ENCODE results near the gene SUSD4.

Gene SUSD4

GRCh38 chr1:223264983-223265908, 98.7 kb downstream of the SUSD4 start:
- Histone ChIP-seq H3K27me3 (ENCODE audit: control insufficient read depth in 3 of 3, insufficient read depth in 3 of 3, low read depth in 1 of 3, low read length in 3 of 3) (no peaks in the 10 kb centered on the region), H2BK5ac (ENCODE audit: low read length) (no peak overlapping the region), H3K18ac (ENCODE audit: low read length) (no peak overlapping the region), H3K27ac (replicated peaks; ENCODE audit: low read length) (no peak overlapping the region), H2BK15ac (ENCODE audit: low read length) (no peak overlapping the region), H3K9me3 (replicated peaks in 1 of 2; ENCODE audit: control insufficient read depth in 2 of 2, insufficient read depth in 1 of 2, low read depth in 1 of 2, low read length in 2 of 2) (no peaks in the 10 kb centered on the region), H4K91ac (ENCODE audit: low read depth, low read length, poor library complexity) (no peak overlapping the region), H3K23ac (ENCODE audit: low read depth, low read length, poor library complexity) (no peak overlapping the region), H3K14ac (ENCODE audit: low read length) (no peak overlapping the region), H4K8ac (ENCODE audit: low read depth, low read length) (no peak overlapping the region), H3K4ac (ENCODE audit: low read length) (no peak overlapping the region), H2BK12ac (ENCODE audit: low read length) (no peak overlapping the region), H3K36me3 (replicated peaks in 1 of 2; ENCODE audit: control insufficient read depth in 2 of 2, insufficient read depth in 2 of 2, low read length in 2 of 2) (no peaks in the 10 kb centered on the region), H3K79me1 (ENCODE audit: low read depth, low read length) (no peaks in the 10 kb centered on the region), H3K9ac (ENCODE audit: low read depth, low read length, poor library complexity) (peak overlapping the region; percentile 71), H3K4me3 (ENCODE audit: low read length in 2 of 2) (no peak overlapping the region), H3K4me2 (ENCODE audit: insufficient read depth, low read length, poor library complexity, severe bottlenecking) (no peak overlapping the region), H3K4me1 (ENCODE audit: control insufficient read depth in 2 of 2, insufficient read depth in 1 of 2, low read depth in 1 of 2, low read length in 2 of 2) (peaks cover 0 to 7% of the 10 kb centered on the region in 2 donors), H2AK5ac (ENCODE audit: low read depth, low read length) (no peak overlapping the region), H2AFZ (ENCODE audit: low read length) (no peak overlapping the region), H2BK120ac (ENCODE audit: low read depth, low read length) (no peak overlapping the region)
- WGBS, 2 donors (ENCODE audit: extremely low coverage in 2 of 2, insufficient read length in 2 of 2, insufficient replicate concordance in 1 of 2): no CpG with 5 or more reads among the region's 10 CpGs
- no peak for DNase-seq (ENCODE audit: low spot score)

- no peak overlapping the region for H2BK5ac ChIP-seq (ENCODE audit: low read length)
- no peak overlapping the region for H3K9ac ChIP-seq (ENCODE audit: low read depth, low read length, poor library complexity)
- no peak for DNase-seq (ENCODE audit: low spot score)
- H3K27ac ChIP-seq (replicated peaks; ENCODE audit: low read length): no peak overlapping the region
- no peak overlapping the region for H2BK120ac ChIP-seq (ENCODE audit: low read depth, low read length)
- peaks cover 0 to 7% of the 10 kb centered on the region in 2 donors for H3K4me1 ChIP-seq (ENCODE audit: control insufficient read depth in 2 of 2, insufficient read depth in 1 of 2, low read depth in 1 of 2, low read length in 2 of 2)
- H3K4me2 ChIP-seq (ENCODE audit: insufficient read depth, low read length, poor library complexity, severe bottlenecking): no peak overlapping the region
- no peaks in the 10 kb centered on the region for H3K36me3 ChIP-seq (replicated peaks in 1 of 2; ENCODE audit: control insufficient read depth in 2 of 2, insufficient read depth in 2 of 2, low read length in 2 of 2)
- no peak overlapping the region for H3K23ac ChIP-seq (ENCODE audit: low read depth, low read length, poor library complexity)
- H3K9me3 ChIP-seq (replicated peaks in 1 of 2; ENCODE audit: control insufficient read depth in 2 of 2, insufficient read depth in 1 of 2, low read depth in 1 of 2, low read length in 2 of 2): no peaks in the 10 kb centered on the region
- H3K27me3 ChIP-seq (ENCODE audit: control insufficient read depth in 3 of 3, insufficient read depth in 3 of 3, low read depth in 1 of 3, low read length in 3 of 3): no peaks in the 10 kb centered on the region
- H2BK15ac ChIP-seq (ENCODE audit: low read length): no peak overlapping the region
- WGBS, 2 donors (ENCODE audit: extremely low coverage in 2 of 2, insufficient read length in 2 of 2, insufficient replicate concordance in 1 of 2): no CpG with 5 or more reads among the region's 8 CpGs
- no peak overlapping the region for H3K18ac ChIP-seq (ENCODE audit: low read length)
- H2BK12ac ChIP-seq (ENCODE audit: low read length): no peak overlapping the region
- H3K14ac ChIP-seq (ENCODE audit: low read length): no peak overlapping the region
- H3K4ac ChIP-seq (ENCODE audit: low read length): no peak overlapping the region
- H4K8ac ChIP-seq (ENCODE audit: low read depth, low read length): no peak overlapping the region
- H3K79me1 ChIP-seq (ENCODE audit: low read depth, low read length): no peaks in the 10 kb centered on the region
- no peak overlapping the region for H2AFZ ChIP-seq (ENCODE audit: low read length)
- no peak overlapping the region for H2AK5ac ChIP-seq (ENCODE audit: low read depth, low read length)
- H3K4me3 ChIP-seq (ENCODE audit: low read length in 2 of 2): no peak overlapping the region
- no peak overlapping the region for H4K91ac ChIP-seq (ENCODE audit: low read depth, low read length, poor library complexity)
These were observed 99.4 kb downstream of the SUSD4 start for GRCh38 chr1:223264529-223264928.

DNA sequence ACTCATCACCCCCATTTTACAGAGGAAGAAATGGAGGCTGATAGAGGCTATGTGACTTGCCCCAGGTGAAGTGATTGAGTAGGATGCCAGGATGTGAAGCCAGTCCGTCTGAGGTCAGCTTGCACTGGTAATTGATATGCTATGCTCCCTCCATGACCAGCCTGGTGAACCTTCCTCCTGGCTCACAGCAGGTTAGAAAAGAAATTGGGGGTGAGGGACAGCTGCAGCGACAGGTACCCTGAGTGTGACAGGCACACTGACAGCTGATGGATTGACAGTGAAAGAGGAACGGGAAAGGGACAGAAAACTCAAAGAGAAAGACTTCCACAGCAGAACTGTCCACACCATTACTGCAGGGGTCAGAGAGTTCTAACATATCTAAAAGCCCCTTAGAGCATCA, 102.1 kb downstream of the SUSD4 start:
- H3K79me1 ChIP-seq (ENCODE audit: low read depth, low read length): no peaks in the 10 kb centered on the region
- no peak overlapping the region for H3K27ac ChIP-seq (replicated peaks; ENCODE audit: low read length)
- H4K91ac ChIP-seq (ENCODE audit: low read depth, low read length, poor library complexity): no peak overlapping the region
- H3K14ac ChIP-seq (ENCODE audit: low read length): no peak overlapping the region
- H3K4ac ChIP-seq (ENCODE audit: low read length): no peak overlapping the region
- H2AK5ac ChIP-seq (ENCODE audit: low read depth, low read length): no peak overlapping the region
- H2BK12ac ChIP-seq (ENCODE audit: low read length): no peak overlapping the region
- H3K36me3 ChIP-seq (replicated peaks in 1 of 2; ENCODE audit: control insufficient read depth in 2 of 2, insufficient read depth in 2 of 2, low read length in 2 of 2): no peaks in the 10 kb centered on the region
- no peak overlapping the region for H2BK120ac ChIP-seq (ENCODE audit: low read depth, low read length)
- H2AFZ ChIP-seq (ENCODE audit: low read length): no peak overlapping the region
- DNase-seq (ENCODE audit: low spot score): no peak
- H3K4me1 ChIP-seq (ENCODE audit: control insufficient read depth in 2 of 2, insufficient read depth in 1 of 2, low read depth in 1 of 2, low read length in 2 of 2): peaks cover 0 to 11% of the 10 kb centered on the region in 2 donors
- no peak overlapping the region for H3K4me2 ChIP-seq (ENCODE audit: insufficient read depth, low read length, poor library complexity, severe bottlenecking)
- no peak overlapping the region for H2BK15ac ChIP-seq (ENCODE audit: low read length)
- WGBS, 2 donors (ENCODE audit: extremely low coverage in 2 of 2, insufficient read length in 2 of 2, insufficient replicate concordance in 1 of 2): no CpG with 5 or more reads among the region's 3 CpGs
- no peak overlapping the region for H3K18ac ChIP-seq (ENCODE audit: low read length)
- H3K4me3 ChIP-seq (ENCODE audit: low read length in 2 of 2): no peak overlapping the region
- no peak overlapping the region for H2BK5ac ChIP-seq (ENCODE audit: low read length)
- H3K9ac ChIP-seq (ENCODE audit: low read depth, low read length, poor library complexity): no peak overlapping the region
- H3K9me3 ChIP-seq (replicated peaks in 1 of 2; ENCODE audit: control insufficient read depth in 2 of 2, insufficient read depth in 1 of 2, low read depth in 1 of 2, low read length in 2 of 2): no peaks in the 10 kb centered on the region
- H4K8ac ChIP-seq (ENCODE audit: low read depth, low read length): no peak overlapping the region
- H3K23ac ChIP-seq (ENCODE audit: low read depth, low read length, poor library complexity): no peak overlapping the region
- no peaks in the 10 kb centered on the region for H3K27me3 ChIP-seq (ENCODE audit: control insufficient read depth in 3 of 3, insufficient read depth in 3 of 3, low read depth in 1 of 3, low read length in 3 of 3)

DNA sequence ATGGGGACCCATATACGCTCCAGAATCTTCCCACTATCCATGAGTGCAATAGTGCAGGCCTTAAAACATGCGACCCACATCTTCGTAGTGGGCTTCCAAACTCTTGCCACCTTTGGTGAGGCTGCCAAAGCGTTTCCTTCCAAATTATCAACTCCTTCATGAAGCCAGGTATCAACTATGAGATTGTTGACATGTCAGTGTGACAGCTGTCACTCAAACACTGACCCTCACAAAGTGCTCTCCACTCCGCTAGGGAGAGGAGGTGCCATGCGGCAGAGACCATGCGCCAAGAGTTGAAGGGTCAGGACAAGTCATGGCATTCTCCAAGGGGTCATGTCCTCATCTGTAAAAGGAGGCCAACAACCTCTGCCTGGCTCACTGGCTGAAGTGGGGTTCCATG, 103.3 kb downstream of the SUSD4 start:
- H3K4me1 ChIP-seq (ENCODE audit: control insufficient read depth in 2 of 2, insufficient read depth in 1 of 2, low read depth in 1 of 2, low read length in 2 of 2): peaks cover 0 to 10% of the 10 kb centered on the region in 2 donors
- DNase-seq (ENCODE audit: low spot score): no peak
- no peak overlapping the region for H4K8ac ChIP-seq (ENCODE audit: low read depth, low read length)
- no peak overlapping the region for H3K27ac ChIP-seq (replicated peaks; ENCODE audit: low read length)
- no peak overlapping the region for H3K4me2 ChIP-seq (ENCODE audit: insufficient read depth, low read length, poor library complexity, severe bottlenecking)
- H2BK12ac ChIP-seq (ENCODE audit: low read length): no peak overlapping the region
- H2BK5ac ChIP-seq (ENCODE audit: low read length): no peak overlapping the region
- H3K4ac ChIP-seq (ENCODE audit: low read length): no peak overlapping the region
- no peak overlapping the region for H2AFZ ChIP-seq (ENCODE audit: low read length)
- no CpG with 5 or more reads among the region's 7 CpGs for WGBS, 2 donors (ENCODE audit: extremely low coverage in 2 of 2, insufficient read length in 2 of 2, insufficient replicate concordance in 1 of 2)
- H3K79me1 ChIP-seq (ENCODE audit: low read depth, low read length): no peaks in the 10 kb centered on the region
- no peak overlapping the region for H2BK15ac ChIP-seq (ENCODE audit: low read length)
- no peak overlapping the region for H2AK5ac ChIP-seq (ENCODE audit: low read depth, low read length)
- H4K91ac ChIP-seq (ENCODE audit: low read depth, low read length, poor library complexity): no peak overlapping the region
- H3K4me3 ChIP-seq (ENCODE audit: low read length in 2 of 2): no peak overlapping the region
- no peak overlapping the region for H3K14ac ChIP-seq (ENCODE audit: low read length)
- no peak overlapping the region for H2BK120ac ChIP-seq (ENCODE audit: low read depth, low read length)
- H3K27me3 ChIP-seq (ENCODE audit: control insufficient read depth in 3 of 3, insufficient read depth in 3 of 3, low read depth in 1 of 3, low read length in 3 of 3): no peaks in the 10 kb centered on the region
- no peak overlapping the region for H3K9ac ChIP-seq (ENCODE audit: low read depth, low read length, poor library complexity)
- no peak overlapping the region for H3K18ac ChIP-seq (ENCODE audit: low read length)
- H3K23ac ChIP-seq (ENCODE audit: low read depth, low read length, poor library complexity): no peak overlapping the region
- no peaks in the 10 kb centered on the region for H3K36me3 ChIP-seq (replicated peaks in 1 of 2; ENCODE audit: control insufficient read depth in 2 of 2, insufficient read depth in 2 of 2, low read length in 2 of 2)
- H3K9me3 ChIP-seq (replicated peaks in 1 of 2; ENCODE audit: control insufficient read depth in 2 of 2, insufficient read depth in 1 of 2, low read depth in 1 of 2, low read length in 2 of 2): no peaks in the 10 kb centered on the region

Measured in neuronal stem cell (in vitro differentiated cells).